ENCODE measurements around the gene ISY1. TPM values are rescaled to one million over a fixed set of nuclear protein-coding genes. Genes with fewer than 3 reads are reported as not detected.
A peak's percentile ranks its signal among the peaks of the same experiment; 100 is the strongest.

The ISY1 gene
- total RNA-seq, 4 donors from 2014 or later, result 19.6 to 34.9 (median 22.3) TPM

- no peak overlapping the region for H3K4me3 ChIP-seq
- no peaks in the 10 kb centered on the region for H3K27me3 ChIP-seq
- H3K36me3 ChIP-seq, result peaks cover 0 to 44% of the 10 kb centered on the region in 2 donors
- no peak for TF ChIP-seq POLR2A (IDR thresholded peaks at IDR 0.05)
- TF ChIP-seq CTCF (IDR thresholded peaks at IDR 0.05 in 4 of 5, conservative IDR thresholded peaks at IDR 0.05 in 1 of 5), result no peak
- no peak for ATAC-seq
- intact Hi-C loops (cut with DNase I; ENCODE audit: low total_unique reads) (no loop called here), in situ Hi-C loops (cut with MboI; ENCODE audit: low sequenced_read_pairs in 4 of 4) (no loop called here)
- DNase-seq, result no peak
- no peaks in the 10 kb centered on the region for H3K9me3 ChIP-seq
- peaks cover 0 to 4% of the 10 kb centered on the region in 2 donors for H3K4me1 ChIP-seq
- H3K27ac ChIP-seq, result no peak overlapping the region
These were observed 34.1 kb downstream of the ISY1 start for GRCh38 chr3:129126726-129127280.

DNA sequence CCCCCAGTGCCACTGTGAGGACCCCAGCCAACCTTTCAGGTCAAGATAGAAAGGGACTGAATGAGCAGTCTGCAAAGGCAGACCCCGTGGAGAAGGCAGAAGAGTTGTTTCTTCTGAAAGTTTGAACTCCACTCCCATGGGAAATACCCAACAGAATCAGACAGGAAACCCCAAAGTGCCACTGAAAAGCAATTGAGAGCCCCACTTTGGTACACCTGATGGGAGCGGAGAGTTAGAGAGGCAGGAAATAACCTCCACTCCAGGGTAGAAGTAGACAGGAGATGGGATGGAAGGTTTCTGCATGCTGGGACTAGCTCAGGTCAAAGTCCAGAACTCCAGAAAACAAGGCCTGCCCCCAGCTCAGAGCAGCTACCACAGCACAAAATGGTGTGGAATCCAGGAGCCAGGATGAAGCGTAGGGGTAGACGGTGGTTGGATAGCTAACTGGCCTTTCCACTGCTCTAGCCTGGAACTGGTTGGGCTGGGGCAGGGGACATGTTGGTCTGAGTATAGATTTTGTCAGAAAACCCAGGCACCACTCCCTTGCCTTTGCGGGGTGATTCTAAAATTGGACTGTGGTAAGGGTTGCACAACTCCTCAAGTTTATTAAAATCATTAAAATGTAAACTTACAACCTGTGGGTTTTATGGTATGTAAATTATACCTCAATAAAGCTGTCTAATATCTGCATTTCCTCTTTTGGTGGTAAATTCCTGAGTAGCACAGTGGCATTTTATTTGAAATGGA, 37.4 kb downstream of the ISY1 start:
- in situ Hi-C loops (cut with MboI; ENCODE audit: low sequenced_read_pairs in 4 of 4), result no loop called here
- no peak for TF ChIP-seq CTCF (IDR thresholded peaks at IDR 0.05 in 4 of 5, conservative IDR thresholded peaks at IDR 0.05 in 1 of 5)
- TF ChIP-seq POLR2A (IDR thresholded peaks at IDR 0.05), result no peak
- no peak for ATAC-seq

DNA sequence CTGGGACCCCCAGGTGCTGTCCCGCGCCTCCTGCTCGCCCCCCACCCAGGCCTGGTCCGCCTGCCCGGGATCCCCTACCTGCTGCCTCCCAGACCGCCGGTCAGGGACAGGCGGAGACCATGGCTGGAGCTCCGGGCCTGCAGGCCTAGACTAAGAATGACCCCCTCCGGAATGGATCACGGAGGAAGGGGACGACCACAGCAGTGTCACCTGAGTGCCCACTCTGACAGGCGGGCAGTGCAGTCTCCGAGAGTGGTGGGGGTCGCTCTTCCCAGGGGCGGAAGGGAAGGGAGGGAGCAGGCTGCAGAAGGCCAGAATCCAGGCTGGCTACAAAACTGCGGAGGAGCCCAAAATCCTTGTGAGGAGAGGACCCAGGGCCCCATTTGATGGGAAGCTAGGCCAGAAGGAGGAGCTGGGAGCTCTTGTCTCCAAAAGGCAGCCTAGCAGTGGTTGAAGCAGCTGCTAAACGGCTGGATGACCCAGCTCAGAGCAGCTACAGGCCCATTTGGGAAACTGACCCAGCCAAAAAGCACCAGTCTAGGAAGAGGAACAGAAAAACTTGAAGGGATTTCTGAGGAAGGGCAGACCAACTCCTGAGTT, 38.4 kb downstream of the ISY1 start:
- ATAC-seq (peak in 1 of 2 donors; percentile 8), DNase-seq (no peak)
- intact Hi-C loops (cut with DNase I; ENCODE audit: low total_unique reads) (loop anchor here (2.0 to 5.0 kb wide), 2 partner anchors 126 to 195 kb away; partner anchors contain the start of gene COPG1), in situ Hi-C loops (cut with MboI; ENCODE audit: low sequenced_read_pairs in 4 of 4) (no loop called here)
- Histone ChIP-seq H3K4me3 (peak overlapping the region; percentile 74 to 85 (median 80)), H3K27me3 (no peaks in the 10 kb centered on the region), H3K27ac (peak overlapping the region; percentile 87 to 92 (median 90)), H3K36me3 (peaks cover 0 to 3% of the 10 kb centered on the region in 2 donors), H3K9me3 (no peaks in the 10 kb centered on the region), H3K4me1 (peaks cover 15 to 19% of the 10 kb centered on the region in 2 donors)
- TF ChIP-seq POLR2A (IDR thresholded peaks at IDR 0.05), result no peak

More for the DNA sequence above, 37.4 kb downstream of the ISY1 start:
- Histone ChIP-seq H3K4me1 (peaks cover 15 to 19% of the 10 kb centered on the region in 2 donors), H3K36me3 (peaks cover 0 to 11% of the 10 kb centered on the region in 2 donors), H3K4me3 (no peak overlapping the region), H3K9me3 (no peaks in the 10 kb centered on the region), H3K27ac (peak overlapping the region in 2 of 4 donors; percentile 87 to 92), H3K27me3 (no peaks in the 10 kb centered on the region)
- intact Hi-C loops (cut with DNase I; ENCODE audit: low total_unique reads), result loop anchor here (2.0 to 5.0 kb wide), 2 partner anchors 125 to 194 kb away; partner anchors contain the start of gene COPG1
- no peak for DNase-seq

DNA sequence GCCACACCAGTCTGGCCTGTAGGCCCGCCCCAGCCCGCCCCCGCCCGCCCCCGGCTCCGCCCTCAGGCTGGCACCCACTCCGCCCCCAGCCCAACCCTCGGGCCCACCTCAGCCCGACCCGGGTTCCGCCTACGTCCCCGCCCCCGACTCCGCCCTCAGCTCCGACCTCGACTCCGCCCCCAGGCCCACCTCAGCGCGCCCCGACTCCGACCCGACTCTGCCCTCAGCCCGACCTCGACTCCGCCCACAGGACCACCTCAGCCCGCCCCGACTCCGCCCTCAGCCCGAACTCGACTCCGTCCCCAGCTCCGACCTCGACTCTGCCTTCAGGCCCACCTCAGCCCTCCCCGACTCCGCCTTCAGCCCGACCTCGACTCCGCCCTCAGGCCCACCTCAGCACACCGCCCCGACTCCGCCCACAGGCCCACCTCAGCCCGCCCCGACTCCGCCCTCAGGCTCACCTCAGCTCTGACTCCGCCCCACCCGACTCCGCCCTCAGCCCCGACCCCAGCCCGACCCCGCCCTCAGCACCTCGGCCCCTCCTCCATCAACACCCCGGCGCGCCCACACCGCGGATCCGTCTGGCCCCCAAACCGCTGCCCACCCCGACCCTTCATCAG, 39.0 kb downstream of the ISY1 start, which contains the start of gene RAB43:
Gene RAB43 (minus strand): TSS at position 13 of the 620 bp plus-strand sequence. CDS start 315 bp downstream, outside the sequence.
- Histone ChIP-seq H3K4me1 (peaks cover 15 to 19% of the 10 kb centered on the region in 2 donors), H3K4me3 (peak within 1 kb of the TSS; percentile 74 to 85 (median 80)), H3K27me3 (no peaks in the 10 kb centered on the region), H3K9me3 (no peaks in the 10 kb centered on the region), H3K27ac (peak within 1 kb of the TSS; percentile 87 to 92 (median 90)), H3K36me3 (no peaks in the 10 kb centered on the region)
- TF ChIP-seq CTCF (IDR thresholded peaks at IDR 0.05 in 4 of 5, conservative IDR thresholded peaks at IDR 0.05 in 1 of 5), result no peak
- TF ChIP-seq POLR2A (IDR thresholded peaks at IDR 0.05), result no peak
- in situ Hi-C loops (cut with MboI; ENCODE audit: low sequenced_read_pairs in 4 of 4), result no loop called here
- intact Hi-C loops (cut with DNase I; ENCODE audit: low total_unique reads), result loop anchor here (2.0 to 5.0 kb wide), 2 partner anchors 127 to 195 kb away; partner anchors contain the start of gene COPG1
- ATAC-seq (peak; percentile 67 to 69), DNase-seq (peak; percentile 72 to 80)

All from gastrocnemius medialis (tissue), 4 donors.